Spleen (tissue), 7 donors: Measurements from ENCODE around the gene ZRANB1.

ENCODE experiments used
- POLR2A ChIP-seq, 3 donors: fragments of 450-650 bp; IDR thresholded peaks; one replicate each; pipeline ENCODE4 v1.5.1; 2017; ENCODE audit warnings: antibody characterized with exemption in 3 of 3, mild to moderate bottlenecking in 1 of 3
- POLR2AphosphoS5 ChIP-seq, 3 donors: sonication (generic); formaldehyde crosslinking; IDR thresholded peaks; one replicate each; pipeline ENCODE4 v1.5.1; 2017; ENCODE audit warnings: antibody characterized with exemption in 3 of 3
- TF ChIP-seq, protein P1 (sequence below), 11 experiments: fragments of 200-600 bp in 7 of 11; fragments of 450-650 bp in 4 of 11; sonication (generic) in 4 of 11; IDR thresholded peaks in 8 of 11; conservative IDR thresholded peaks in 3 of 11; 1 replicate in 7 of 11; 2 replicates in 4 of 11; pipeline versions ENCODE4 v1.4.0 to v1.8.0; 2016 to 2021; ENCODE audit warnings: antibody characterized with exemption in 11 of 11, inconsistent platforms in 4 of 11, mild to moderate bottlenecking in 1 of 11
- donor health status: DM: no; HTN: no; CAD: no; lungs with moderate emphysema.
- donor health status: DM: no; HTN: no; CAD: no.
- donor health status: DM: no; HTN: no; CAD: no.

DNA sequence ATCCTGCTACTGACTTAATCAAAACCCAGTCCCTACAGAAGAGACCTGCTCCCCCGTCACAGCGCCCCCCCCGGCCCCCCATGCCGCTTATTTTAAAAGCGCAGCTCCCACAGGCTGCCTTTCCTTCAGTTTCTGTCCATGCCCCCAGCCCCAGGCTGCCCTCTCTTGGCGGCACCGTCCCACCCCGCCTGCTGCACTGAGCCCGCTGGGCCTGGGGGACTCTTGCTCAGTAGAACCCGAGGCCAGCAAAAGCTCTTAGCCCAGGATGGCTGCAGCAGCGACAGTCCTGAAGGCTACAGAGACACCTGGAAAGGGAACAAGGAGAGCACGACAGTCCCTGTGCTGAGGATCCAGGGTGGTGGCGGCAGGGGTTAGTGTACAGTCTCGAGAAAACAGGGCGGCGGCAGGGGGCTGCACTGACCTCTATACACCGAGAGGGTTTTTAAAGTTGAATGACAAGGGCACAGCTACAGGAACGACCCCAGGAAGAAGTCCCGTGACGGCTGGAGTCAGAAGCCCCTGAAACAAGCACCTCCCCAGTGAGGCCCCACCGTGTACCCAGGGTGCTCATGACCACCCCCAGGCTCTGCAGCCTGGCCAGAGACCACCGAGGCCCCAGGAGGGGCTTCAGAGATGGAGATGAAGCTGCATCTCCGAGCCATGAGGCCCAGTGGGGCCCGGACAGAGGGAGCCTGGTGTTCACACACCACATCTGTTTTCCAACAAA lies 54.4 kb downstream of the ZRANB1 start:
- TF ChIP-seq, protein P1, sequence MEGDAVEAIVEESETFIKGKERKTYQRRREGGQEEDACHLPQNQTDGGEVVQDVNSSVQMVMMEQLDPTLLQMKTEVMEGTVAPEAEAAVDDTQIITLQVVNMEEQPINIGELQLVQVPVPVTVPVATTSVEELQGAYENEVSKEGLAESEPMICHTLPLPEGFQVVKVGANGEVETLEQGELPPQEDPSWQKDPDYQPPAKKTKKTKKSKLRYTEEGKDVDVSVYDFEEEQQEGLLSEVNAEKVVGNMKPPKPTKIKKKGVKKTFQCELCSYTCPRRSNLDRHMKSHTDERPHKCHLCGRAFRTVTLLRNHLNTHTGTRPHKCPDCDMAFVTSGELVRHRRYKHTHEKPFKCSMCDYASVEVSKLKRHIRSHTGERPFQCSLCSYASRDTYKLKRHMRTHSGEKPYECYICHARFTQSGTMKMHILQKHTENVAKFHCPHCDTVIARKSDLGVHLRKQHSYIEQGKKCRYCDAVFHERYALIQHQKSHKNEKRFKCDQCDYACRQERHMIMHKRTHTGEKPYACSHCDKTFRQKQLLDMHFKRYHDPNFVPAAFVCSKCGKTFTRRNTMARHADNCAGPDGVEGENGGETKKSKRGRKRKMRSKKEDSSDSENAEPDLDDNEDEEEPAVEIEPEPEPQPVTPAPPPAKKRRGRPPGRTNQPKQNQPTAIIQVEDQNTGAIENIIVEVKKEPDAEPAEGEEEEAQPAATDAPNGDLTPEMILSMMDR (IDR thresholded peaks at IDR 0.05 in 8 of 11, conservative IDR thresholded peaks at IDR 0.05 in 3 of 11): no peak
- TF ChIP-seq POLR2AphosphoS5 (IDR thresholded peaks at IDR 0.05) (peak in 1 of 3 donors; percentile 14), POLR2A (IDR thresholded peaks at IDR 0.05) (no peak)
